Raji (cell line): ENCODE measurements around the gene MAPK12.

ENCODE experiments used
- POLR2A ChIP-seq: IDR thresholded peaks from 2 replicates; pipeline ENCODE4 v1.6.1; 2011; ENCODE audit warnings: low read depth, low read length, control low read depth; ENCODE audit not compliant: insufficient read depth

Gene MAPK12

DNA sequence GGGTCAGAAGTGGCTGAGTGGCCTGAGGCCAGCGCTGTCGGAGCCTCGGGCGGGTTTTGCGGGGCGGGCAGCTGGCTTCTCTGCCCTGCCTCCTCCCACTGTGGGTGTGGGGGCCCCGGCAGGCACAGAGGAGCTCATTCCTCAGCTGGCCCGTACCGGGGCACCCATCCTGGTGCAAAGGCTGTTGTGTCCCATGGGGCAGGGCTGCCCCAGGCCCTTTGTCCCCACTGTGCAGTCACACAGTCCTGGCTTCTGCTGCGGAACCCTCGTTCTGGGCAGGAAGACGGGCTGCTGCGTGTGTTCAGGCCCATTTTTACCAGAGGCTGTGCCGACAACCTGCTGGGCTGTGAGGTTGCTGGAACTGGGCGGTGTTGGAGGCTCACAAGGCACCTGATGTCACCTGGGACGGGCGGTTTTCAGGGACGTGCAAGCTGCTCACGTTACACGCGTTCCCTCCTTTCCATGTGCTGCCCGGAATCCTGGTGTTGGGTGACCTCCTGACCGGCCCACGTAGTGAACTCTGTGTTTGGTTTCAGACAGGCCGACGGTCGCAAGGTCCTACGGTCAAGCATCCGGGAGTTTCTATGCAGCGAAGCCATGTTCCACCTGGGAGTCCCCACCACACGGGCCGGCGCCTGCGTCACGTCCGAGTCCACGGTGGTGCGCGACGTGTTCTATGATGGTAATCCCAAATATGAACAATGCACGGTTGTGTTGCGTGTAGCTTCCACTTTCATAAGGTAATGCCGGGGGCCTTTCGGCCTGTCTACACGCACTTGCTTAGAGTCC, 55.5 kb downstream of the MAPK12 start:
- TF ChIP-seq POLR2A: 0 out of 2 replicates have a peak, but pooled peaks have one; percentile 11

- TF ChIP-seq POLR2A: no peak
These were observed 56.9 kb downstream of the MAPK12 start for GRCh38 chr22:50204571-50204970.

DNA sequence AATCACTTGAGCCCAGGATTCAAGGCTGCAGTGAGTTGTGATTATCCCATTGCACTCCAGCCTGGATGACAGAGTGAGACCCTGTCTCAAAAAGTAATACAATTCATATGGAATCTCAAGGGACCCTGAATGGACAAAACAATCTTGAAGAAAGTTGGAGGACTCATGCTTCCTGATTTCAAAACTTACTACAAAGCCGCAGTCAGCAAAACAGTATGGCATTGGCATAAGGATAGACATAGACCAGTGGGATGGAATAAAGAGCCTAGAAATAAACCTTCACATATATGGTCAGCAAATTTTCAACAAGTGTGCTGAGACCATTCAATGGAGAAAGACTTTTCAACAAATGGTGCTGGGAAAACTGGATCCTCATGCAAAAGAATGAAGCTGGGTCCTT, 58.2 kb downstream of the MAPK12 start:
- TF ChIP-seq POLR2A: no peak
